GM21390 (cell line): ENCODE measurements around the gene LPP.

Experiments used
- ATAC-seq: cut with Tn5 transposase; IDR thresholded peaks from one replicate; pipeline ENCODE4 v1.9.1; 2021; ENCODE audit not compliant: unreplicated experiment

LPP gene

GRCh38 chr3:188218603-188219002 is 64.6 kb downstream of the LPP start:
- ATAC-seq = no peak

GRCh38 chr3:188219147-188219546 is 65.2 kb downstream of the LPP start:
- ATAC-seq = no peak

- ATAC-seq = no peak
These were observed 66.3 kb downstream of the LPP start for GRCh38 chr3:188220097-188220788.

- no peak for ATAC-seq
These were observed 67.2 kb downstream of the LPP start for GRCh38 chr3:188220988-188221818.

- no peak for ATAC-seq
These were observed 70.0 kb downstream of the LPP start for GRCh38 chr3:188223936-188224335.

- ATAC-seq = no peak
These were observed 73.5 kb downstream of the LPP start for GRCh38 chr3:188227442-188227841.

GRCh38 chr3:188229177-188229576 is 75.2 kb downstream of the LPP start:
- ATAC-seq = no peak

GRCh38 chr3:188229726-188230125 is 75.8 kb downstream of the LPP start:
- ATAC-seq = no peak

- no peak for ATAC-seq
These were observed 77.0 kb downstream of the LPP start for GRCh38 chr3:188230962-188231361.

- no peak for ATAC-seq
These were observed 77.5 kb downstream of the LPP start for GRCh38 chr3:188231456-188231855.

- no peak for ATAC-seq
These were observed 78.7 kb downstream of the LPP start for GRCh38 chr3:188232656-188233055.

GRCh38 chr3:188233320-188233719 is 79.4 kb downstream of the LPP start:
- no peak for ATAC-seq

- no peak for ATAC-seq
These were observed 80.2 kb downstream of the LPP start for GRCh38 chr3:188234132-188234531.

- ATAC-seq = no peak
These were observed 82.3 kb downstream of the LPP start for GRCh38 chr3:188236271-188236670.

- ATAC-seq = no peak
These were observed 85.1 kb downstream of the LPP start for GRCh38 chr3:188239035-188239434.

GRCh38 chr3:188239577-188239976 is 85.6 kb downstream of the LPP start:
- no peak for ATAC-seq

- ATAC-seq = no peak
These were observed 86.4 kb downstream of the LPP start for GRCh38 chr3:188240189-188240981.

GRCh38 chr3:188241072-188241471 is 87.1 kb downstream of the LPP start:
- no peak for ATAC-seq

- no peak for ATAC-seq
These were observed 87.9 kb downstream of the LPP start for GRCh38 chr3:188241883-188242282.

GRCh38 chr3:188242436-188243123 is 88.6 kb downstream of the LPP start:
- peak; percentile 73 for ATAC-seq
